ENCODE data around the gene MAN1C1. TPM values are rescaled to one million over a fixed set of nuclear protein-coding genes. Genes with fewer than 3 reads are reported as not detected.

The MAN1C1 gene
- total RNA-seq, 1 donor from 2014 or later: 29.1 TPM

DNA sequence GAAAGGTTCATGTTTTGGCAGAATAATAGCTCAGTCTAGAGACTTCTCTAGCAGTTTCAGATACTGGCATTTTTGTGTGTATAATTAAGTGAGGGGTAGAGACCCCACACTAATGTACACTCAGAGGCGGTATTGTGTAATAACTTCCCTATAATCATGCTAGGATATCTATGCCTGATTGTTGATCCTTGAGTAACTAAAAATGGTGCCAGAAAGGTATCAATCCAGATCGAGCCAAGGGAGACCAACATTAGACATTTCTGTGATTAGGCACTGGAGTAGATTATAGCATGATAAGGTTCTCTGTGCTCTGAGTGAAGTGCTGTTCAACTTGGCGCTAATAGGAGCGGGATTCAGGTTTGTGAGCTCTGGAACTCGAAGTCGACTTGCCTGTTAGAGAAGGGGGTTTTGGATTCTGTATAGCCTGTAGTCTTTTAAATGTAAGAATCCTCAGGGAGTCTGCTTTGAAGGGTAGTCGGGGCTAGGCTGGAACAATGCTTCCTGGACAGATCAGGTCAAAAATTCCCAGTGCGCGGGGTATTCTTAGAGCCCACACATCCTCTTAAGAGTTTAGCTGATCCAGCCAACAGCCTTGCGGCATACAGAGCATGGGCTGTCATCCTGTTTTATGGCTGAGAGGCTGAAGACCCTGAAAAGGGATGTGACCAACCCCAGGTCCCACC is 24.2 kb downstream of the MAN1C1 start:
- Mint-ChIP-seq H3K27ac (ENCODE audit: unreplicated experiment) (no peak overlapping the region), H3K27me3 (ENCODE audit: unreplicated experiment) (no peaks in the 10 kb centered on the region), H3K36me3 (ENCODE audit: low read depth, unreplicated experiment) (peaks cover 19% of the 10 kb centered on the region), H3K4me1 (ENCODE audit: unreplicated experiment) (peaks cover 15% of the 10 kb centered on the region), H3K4me3 (ENCODE audit: unreplicated experiment) (no peak overlapping the region), H3K9me3 (ENCODE audit: unreplicated experiment) (peaks cover 2% of the 10 kb centered on the region)
- no peak for DNase-seq (ENCODE audit: low spot score)
- TF ChIP-seq, protein P1, sequence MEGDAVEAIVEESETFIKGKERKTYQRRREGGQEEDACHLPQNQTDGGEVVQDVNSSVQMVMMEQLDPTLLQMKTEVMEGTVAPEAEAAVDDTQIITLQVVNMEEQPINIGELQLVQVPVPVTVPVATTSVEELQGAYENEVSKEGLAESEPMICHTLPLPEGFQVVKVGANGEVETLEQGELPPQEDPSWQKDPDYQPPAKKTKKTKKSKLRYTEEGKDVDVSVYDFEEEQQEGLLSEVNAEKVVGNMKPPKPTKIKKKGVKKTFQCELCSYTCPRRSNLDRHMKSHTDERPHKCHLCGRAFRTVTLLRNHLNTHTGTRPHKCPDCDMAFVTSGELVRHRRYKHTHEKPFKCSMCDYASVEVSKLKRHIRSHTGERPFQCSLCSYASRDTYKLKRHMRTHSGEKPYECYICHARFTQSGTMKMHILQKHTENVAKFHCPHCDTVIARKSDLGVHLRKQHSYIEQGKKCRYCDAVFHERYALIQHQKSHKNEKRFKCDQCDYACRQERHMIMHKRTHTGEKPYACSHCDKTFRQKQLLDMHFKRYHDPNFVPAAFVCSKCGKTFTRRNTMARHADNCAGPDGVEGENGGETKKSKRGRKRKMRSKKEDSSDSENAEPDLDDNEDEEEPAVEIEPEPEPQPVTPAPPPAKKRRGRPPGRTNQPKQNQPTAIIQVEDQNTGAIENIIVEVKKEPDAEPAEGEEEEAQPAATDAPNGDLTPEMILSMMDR (IDR thresholded peaks at IDR 0.05; ENCODE audit: unreplicated experiment): no peak

DNA sequence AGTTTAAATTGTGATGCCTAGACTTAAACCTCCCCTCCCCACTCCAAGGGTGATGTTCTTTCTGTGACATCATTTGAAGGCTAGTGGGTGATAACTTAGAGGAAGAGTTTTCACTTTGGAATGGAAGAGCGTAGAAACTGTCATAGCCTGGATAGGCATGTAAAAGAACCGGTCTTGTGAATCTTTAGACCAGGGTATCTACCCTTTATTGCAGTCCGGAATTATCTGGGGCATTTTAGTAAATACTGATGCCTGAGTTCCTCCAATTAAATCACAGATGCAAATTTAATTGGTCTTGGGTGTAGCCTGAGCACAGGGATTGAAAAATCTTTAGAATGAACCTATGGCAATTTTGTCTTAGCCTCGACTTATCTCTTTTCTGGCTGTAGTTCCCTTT is 24.7 kb downstream of the MAN1C1 start:
- TF ChIP-seq, protein P1 (IDR thresholded peaks at IDR 0.05; ENCODE audit: unreplicated experiment): no peak
- H3K9me3 Mint-ChIP-seq (ENCODE audit: unreplicated experiment): no peaks in the 10 kb centered on the region
- H3K4me1 Mint-ChIP-seq (ENCODE audit: unreplicated experiment): peaks cover 15% of the 10 kb centered on the region
- H3K36me3 Mint-ChIP-seq (ENCODE audit: low read depth, unreplicated experiment): peaks cover 14% of the 10 kb centered on the region
- H3K27ac Mint-ChIP-seq (ENCODE audit: unreplicated experiment): no peak overlapping the region
- no peak overlapping the region for H3K4me3 Mint-ChIP-seq (ENCODE audit: unreplicated experiment)
- H3K27me3 Mint-ChIP-seq (ENCODE audit: unreplicated experiment): no peaks in the 10 kb centered on the region
- no peak for DNase-seq (ENCODE audit: low spot score)

DNA sequence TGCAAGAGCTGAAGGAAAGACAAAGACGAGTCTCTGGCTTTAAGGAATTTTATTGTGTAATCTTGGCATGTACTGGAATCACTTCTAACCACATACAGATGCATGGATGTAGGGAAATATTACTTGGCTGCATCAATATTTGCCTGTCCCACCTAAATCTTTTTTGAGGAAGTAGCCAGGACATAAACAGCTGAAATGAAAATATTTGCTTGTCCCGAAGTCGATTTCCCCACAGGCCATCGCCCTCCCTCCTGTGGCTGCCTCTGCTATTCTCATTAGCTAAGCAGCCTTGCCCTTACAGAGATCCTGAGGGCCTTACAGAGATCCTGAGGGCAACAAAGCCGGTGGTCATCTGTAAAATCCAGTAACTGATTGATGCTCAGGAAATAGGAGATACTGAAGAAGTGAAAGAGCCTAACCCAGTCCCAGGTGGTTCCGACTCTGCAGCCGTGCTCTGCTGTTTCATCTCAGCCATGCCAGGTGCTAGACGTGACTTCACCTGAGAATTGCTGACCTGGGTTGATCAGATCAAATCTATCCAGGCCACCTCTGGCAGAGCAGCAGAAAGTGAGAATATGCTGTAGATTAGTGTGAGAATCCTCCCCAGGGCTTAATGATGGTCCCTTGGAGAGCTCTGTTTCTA is 25.5 kb downstream of the MAN1C1 start:
- Mint-ChIP-seq H3K4me1 (ENCODE audit: unreplicated experiment) (peaks cover 15% of the 10 kb centered on the region), H3K27ac (ENCODE audit: unreplicated experiment) (no peak overlapping the region), H3K9me3 (ENCODE audit: unreplicated experiment) (no peaks in the 10 kb centered on the region), H3K4me3 (ENCODE audit: unreplicated experiment) (no peak overlapping the region), H3K27me3 (ENCODE audit: unreplicated experiment) (peaks cover 4% of the 10 kb centered on the region), H3K36me3 (ENCODE audit: low read depth, unreplicated experiment) (peaks cover 19% of the 10 kb centered on the region)
- TF ChIP-seq, protein P1 (IDR thresholded peaks at IDR 0.05; ENCODE audit: unreplicated experiment): no peak
- DNase-seq (ENCODE audit: low spot score): no peak

DNA sequence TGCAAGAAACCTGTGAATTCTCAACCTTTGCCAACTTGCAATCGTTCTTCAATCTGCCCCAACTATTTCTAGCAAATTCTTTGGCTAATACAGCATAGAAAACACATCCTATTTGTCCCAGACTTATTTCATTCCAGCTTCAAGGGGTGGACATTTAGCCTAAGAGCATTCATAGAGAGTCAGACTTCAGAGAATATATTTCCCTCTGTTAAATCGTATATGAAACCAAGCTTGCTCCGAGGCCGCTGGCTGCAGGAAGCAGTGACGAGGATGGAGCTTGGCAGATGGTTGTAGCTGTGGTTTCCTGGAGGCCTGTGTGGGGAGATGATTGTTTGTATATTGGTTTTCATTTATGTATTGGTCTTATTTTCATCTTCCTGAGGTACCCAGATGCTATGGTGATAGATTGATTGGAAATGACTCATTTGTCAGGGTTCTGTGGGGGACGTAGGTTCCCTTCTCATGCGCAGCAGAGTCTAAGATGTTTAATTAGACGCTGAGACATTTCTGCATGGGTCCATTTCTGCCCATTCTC is 26.1 kb downstream of the MAN1C1 start:
- TF ChIP-seq, protein P1 (IDR thresholded peaks at IDR 0.05; ENCODE audit: unreplicated experiment): no peak
- peak overlapping the region; percentile 34 for H3K27ac Mint-ChIP-seq (ENCODE audit: unreplicated experiment)
- H3K27me3 Mint-ChIP-seq (ENCODE audit: unreplicated experiment): peaks cover 6% of the 10 kb centered on the region
- peaks cover 15% of the 10 kb centered on the region for H3K4me1 Mint-ChIP-seq (ENCODE audit: unreplicated experiment)
- H3K4me3 Mint-ChIP-seq (ENCODE audit: unreplicated experiment): no peak overlapping the region
- no peak for DNase-seq (ENCODE audit: low spot score)
- no peaks in the 10 kb centered on the region for H3K9me3 Mint-ChIP-seq (ENCODE audit: unreplicated experiment)
- peaks cover 19% of the 10 kb centered on the region for H3K36me3 Mint-ChIP-seq (ENCODE audit: low read depth, unreplicated experiment)

DNA sequence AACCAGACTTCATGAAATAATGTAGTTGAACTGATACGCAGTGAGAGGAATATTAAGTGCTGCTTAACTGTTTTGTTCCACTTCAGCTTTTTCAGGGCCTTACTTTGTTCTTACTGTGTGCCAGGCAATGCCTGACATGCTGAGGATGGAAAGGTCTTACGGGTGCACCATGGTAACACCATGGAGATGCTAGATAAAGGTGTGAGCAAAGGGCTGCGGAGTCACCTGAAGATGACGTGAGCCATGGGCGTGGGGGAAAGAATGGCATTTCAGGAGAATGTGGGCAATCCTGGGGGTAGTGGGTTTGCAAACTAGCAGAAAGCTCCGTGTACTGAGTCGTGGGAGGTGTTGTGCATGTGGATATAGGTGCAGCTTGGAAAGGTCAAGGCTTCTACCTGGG is 27.3 kb downstream of the MAN1C1 start:
- H3K4me1 Mint-ChIP-seq (ENCODE audit: unreplicated experiment): peaks cover 22% of the 10 kb centered on the region
- H3K36me3 Mint-ChIP-seq (ENCODE audit: low read depth, unreplicated experiment): peaks cover 15% of the 10 kb centered on the region
- H3K4me3 Mint-ChIP-seq (ENCODE audit: unreplicated experiment): no peak overlapping the region
- H3K27me3 Mint-ChIP-seq (ENCODE audit: unreplicated experiment): peaks cover 6% of the 10 kb centered on the region
- TF ChIP-seq, protein P1 (IDR thresholded peaks at IDR 0.05; ENCODE audit: unreplicated experiment): no peak
- H3K27ac Mint-ChIP-seq (ENCODE audit: unreplicated experiment): no peak overlapping the region
- H3K9me3 Mint-ChIP-seq (ENCODE audit: unreplicated experiment): no peaks in the 10 kb centered on the region
- no peak for DNase-seq (ENCODE audit: low spot score)

Measured in endothelial cell (in vitro differentiated cells).